Loucy (cell line): ENCODE results near the gene BACE1.

Experiments
- H2AFZ ChIP-seq: fragments of 200-600 bp; sonication (generic); 2 replicates; pipeline ENCODE4 v1.6.0; 2016; ENCODE audit warnings: antibody characterized with exemption, mild to moderate bottlenecking, low read length, moderate library complexity
- H3F3A ChIP-seq: fragments of 200-600 bp; 2 replicates; pipeline ENCODE4 v1.6.0; 2016; ENCODE audit warnings: antibody characterized with exemption, low read depth, mild to moderate bottlenecking
- H3K27me3 ChIP-seq: fragments of 200-600 bp; sonication (generic); 2 replicates; pipeline ENCODE4 v1.6.1; 2014; ENCODE audit warnings: low read length, mild to moderate bottlenecking; ENCODE audit not compliant: insufficient read depth, poor library complexity, severe bottlenecking
- H3K36me3 ChIP-seq: fragments of 200-600 bp; sonication (generic); 2 replicates; pipeline ENCODE4 v1.6.1; 2016; ENCODE audit warnings: low read length; ENCODE audit not compliant: insufficient read depth
- H3K4me1 ChIP-seq: fragments of 200-600 bp; sonication (generic); 2 replicates; pipeline ENCODE4 v1.5.1; 2014; ENCODE audit warnings: low read length, mild to moderate bottlenecking; ENCODE audit not compliant: insufficient read depth, poor library complexity, severe bottlenecking
- H3K4me2 ChIP-seq: fragments of 200-600 bp; sonication (generic); 2 replicates; pipeline ENCODE4 v1.6.0; 2014; ENCODE audit warnings: antibody characterized with exemption, low read length, low read depth, mild to moderate bottlenecking; ENCODE audit not compliant: poor library complexity, severe bottlenecking
- H3K4me3 ChIP-seq: fragments of 200-600 bp; sonication (generic); 2 replicates; pipeline ENCODE4 v1.5.1; 2014; ENCODE audit warnings: low read length, mild to moderate bottlenecking, mixed read lengths; ENCODE audit not compliant: poor library complexity, severe bottlenecking
- H3K79me2 ChIP-seq: fragments of 200-600 bp; sonication (generic); 2 replicates; pipeline ENCODE4 v1.6.1; 2014; ENCODE audit warnings: low read length; ENCODE audit not compliant: insufficient read depth
- H3K9ac ChIP-seq: fragments of 200-600 bp; sonication (generic); 2 replicates; pipeline ENCODE4 v1.6.0; 2014; ENCODE audit warnings: mild to moderate bottlenecking, low read depth, low read length, moderate library complexity; ENCODE audit not compliant: poor library complexity, severe bottlenecking
- H3K9me2 ChIP-seq: fragments of 200-600 bp; sonication (generic); replicated peaks from 2 replicates; pipeline ENCODE4 v1.6.1; 2016; ENCODE audit warnings: low read depth, low read length, mixed read lengths
- H3K9me3 ChIP-seq: fragments of 200-600 bp; sonication (generic); 2 replicates; pipeline ENCODE4 v1.6.1; 2014; ENCODE audit warnings: mild to moderate bottlenecking, antibody characterized with exemption, low read length, low read depth; ENCODE audit not compliant: insufficient read depth
- H4K20me1 ChIP-seq: fragments of 200-600 bp; sonication (generic); 2 replicates; pipeline ENCODE4 v1.6.0; 2014; ENCODE audit warnings: antibody characterized with exemption, low read length, mild to moderate bottlenecking; ENCODE audit not compliant: insufficient read depth, poor library complexity, severe bottlenecking
- CTCF ChIP-seq: fragments of 200-600 bp; sonication (generic); conservative IDR thresholded peaks from 2 replicates; pipeline ENCODE4 v1.5.1; 2014; ENCODE audit warnings: mild to moderate bottlenecking, antibody characterized with exemption, low read length
- EZH2phosphoT487 ChIP-seq: fragments of 200-600 bp; IDR thresholded peaks from 2 replicates; pipeline ENCODE4 v1.6.1; 2018; ENCODE audit warnings: antibody characterized with exemption, mild to moderate bottlenecking, moderate library complexity, borderline replicate concordance

The BACE1 gene

GRCh38 chr11:117239295-117239694 is 76.8 kb downstream of the BACE1 start:
- H3K9me3 ChIP-seq: no peaks in the 10 kb centered on the region
- H3K4me1 ChIP-seq: peaks cover 1% of the 10 kb centered on the region
- no peak overlapping the region for H2AFZ ChIP-seq
- no peak overlapping the region for H3K4me2 ChIP-seq
- H3K27me3 ChIP-seq: no peaks in the 10 kb centered on the region
- H3K79me2 ChIP-seq: no peaks in the 10 kb centered on the region
- peaks cover 4% of the 10 kb centered on the region; the same call in 1 of the 2 replicates for H3K36me3 ChIP-seq
- H4K20me1 ChIP-seq: no peaks in the 10 kb centered on the region
- no peaks in the 10 kb centered on the region for H3K9me2 ChIP-seq
- no peaks in the 10 kb centered on the region for H3F3A ChIP-seq
- H3K4me3 ChIP-seq: no peak overlapping the region
- no peak overlapping the region for H3K9ac ChIP-seq
- TF ChIP-seq CTCF (0 out of 2 replicates have a peak, but pooled peaks have one; percentile 18), EZH2phosphoT487 (no peak)

GRCh38 chr11:117238221-117238620 is 77.8 kb downstream of the BACE1 start:
- TF ChIP-seq CTCF (no peak), EZH2phosphoT487 (no peak)
- H3K36me3 ChIP-seq: peaks cover 4% of the 10 kb centered on the region; the same call in 1 of the 2 replicates

More at GRCh38 chr11:117238221-117238620, 77.8 kb downstream of the BACE1 start:
- Histone ChIP-seq H3F3A (no peaks in the 10 kb centered on the region), H3K9me3 (no peaks in the 10 kb centered on the region), H3K4me2 (no peak overlapping the region), H2AFZ (no peak overlapping the region), H3K9me2 (no peaks in the 10 kb centered on the region), H3K4me1 (peaks cover 9% of the 10 kb centered on the region), H4K20me1 (no peaks in the 10 kb centered on the region), H3K79me2 (peaks cover 7% of the 10 kb centered on the region), H3K4me3 (no peak overlapping the region), H3K27me3 (no peaks in the 10 kb centered on the region), H3K9ac (no peak overlapping the region)
